ENCODE data around the gene OR5B2. TPM values are rescaled to one million over a fixed set of nuclear protein-coding genes. Genes with fewer than 3 reads are reported as not detected.
"Not testable (repeated sequence)": the region's sequence is repeated elsewhere in the genome, so short reads cannot be mapped to it uniquely, and the experiment has no call there.

The OR5B2 gene
- total and polyA plus RNA-seq, 2 donors (not counting 1 experiment from before 2014, with no cell fraction given): 0.03 TPM; not detected in 1

DNA sequence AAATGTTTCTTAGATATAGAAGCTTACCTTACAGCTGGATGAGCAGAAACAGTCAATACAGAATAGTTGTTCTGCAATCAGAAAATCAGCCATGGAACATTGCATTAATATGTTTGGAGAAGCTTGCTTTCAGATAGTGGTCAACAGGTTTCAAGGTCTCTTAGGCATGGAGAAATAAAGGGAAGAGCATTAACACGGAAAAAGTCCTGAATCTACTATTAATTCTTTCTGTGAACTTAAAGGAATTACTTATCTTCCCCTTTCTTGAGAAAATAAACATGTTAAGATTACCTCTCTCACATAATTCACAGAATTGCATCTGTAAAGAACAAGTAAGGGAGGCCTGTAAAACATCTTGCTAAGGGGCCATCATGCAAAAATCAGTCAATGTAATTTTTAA, 21.1 kb downstream of the OR5B2 start, which contains the start of gene OR5B3:
OR5B3 (minus strand) TSS at position 101 of the 400 bp plus-strand sequence. CDS start 3,465 bp downstream, outside the sequence.
- intact Hi-C loops (cut with micrococcal nuclease): no loop called here
- H3K4me3 ChIP-seq (ENCODE audit: control extremely low read depth in 1 of 5, extremely low read depth in 1 of 5, insufficient read depth in 1 of 5, low read depth in 2 of 5, low read length in 4 of 5): no peak within 1 kb of the TSS
- ATAC-seq (ENCODE audit: low read depth): no peak
- TF ChIP-seq EZH2 (IDR thresholded peaks at IDR 0.05; ENCODE audit: borderline replicate concordance, insufficient read depth, low read depth, low read length, poor library complexity, severe bottlenecking) (no peak), CTCF (IDR thresholded peaks at IDR 0.05) (no peak)
- Mint-ChIP-seq H3K27ac (no peak within 1 kb of the TSS), H3K27me3 (peaks cover 18% of the 10 kb centered on the region), H3K4me3 (no peak within 1 kb of the TSS), H3K4me1 (no peaks in the 10 kb centered on the region), H3K9me3 (ENCODE audit: insufficient read depth) (peaks cover 11% of the 10 kb centered on the region)
- no peaks in the 10 kb centered on the region for H3K79me2 ChIP-seq (ENCODE audit: control insufficient read depth, insufficient read depth, low read length)
- no peaks in the 10 kb centered on the region for H3K27me3 ChIP-seq (replicated peaks in 1 of 4; ENCODE audit: control extremely low read depth in 1 of 4, control insufficient read depth in 3 of 4, insufficient read depth in 4 of 4, low read length in 3 of 4)
- ChIA-PET CTCF (no interaction called here), POLR2A (no interaction called here)
- no CpG with 5 or more reads among the region's 1 CpG for WGBS (ENCODE audit: insufficient coverage)
- H3K36me3 ChIP-seq (replicated peaks in 1 of 2; ENCODE audit: control extremely low read depth in 1 of 2, control insufficient read depth in 1 of 2, extremely low read depth in 1 of 2, insufficient read depth in 2 of 2, low read length in 1 of 2): no peaks in the 10 kb centered on the region
- H4K20me1 ChIP-seq (ENCODE audit: control insufficient read depth, insufficient read depth, low read length, poor library complexity, severe bottlenecking): no peaks in the 10 kb centered on the region
- no peak within 1 kb of the TSS for H3K4me2 ChIP-seq (replicated peaks; ENCODE audit: low read depth, low read length, poor library complexity, severe bottlenecking)
- no peak within 1 kb of the TSS for H3K9ac ChIP-seq (ENCODE audit: low read length)
- H3K27ac ChIP-seq (ENCODE audit: low read length in 2 of 2): no peak within 1 kb of the TSS
- H3K9me3 ChIP-seq (ENCODE audit: control extremely low read depth in 1 of 3, control insufficient read depth in 2 of 3, insufficient read depth in 1 of 3, low read length in 2 of 3): peaks cover 0 to 13% (median 8%) of the 10 kb centered on the region in 3 donors
- no peak within 1 kb of the TSS for H2AFZ ChIP-seq (ENCODE audit: insufficient read depth, low read depth, low read length, poor library complexity, severe bottlenecking)
- H3K4me1 ChIP-seq (ENCODE audit: control insufficient read depth in 2 of 2, insufficient read depth in 2 of 2, low read length in 2 of 2): no peaks in the 10 kb centered on the region
- no peak for DNase-seq

DNA sequence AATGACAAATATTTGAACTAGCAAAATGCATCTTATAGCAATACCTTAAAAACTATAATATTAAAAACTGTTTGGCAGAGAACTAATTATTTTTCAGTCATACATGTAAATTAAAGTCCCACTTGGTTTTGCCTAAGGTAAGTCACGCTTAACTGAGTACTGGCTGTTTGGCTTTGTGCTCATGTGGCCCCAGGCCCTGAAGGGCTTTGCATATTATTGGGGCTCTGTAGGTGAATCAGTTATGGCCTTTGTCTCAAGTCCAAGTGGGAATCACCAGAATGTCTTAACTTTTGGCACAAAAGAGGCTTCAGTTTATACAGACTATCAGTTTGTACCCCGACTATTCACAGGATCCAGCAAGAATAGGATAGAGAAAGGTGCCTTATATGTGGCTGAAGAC, 28.3 kb downstream of the OR5B2 start:
- H3K4me3 Mint-ChIP-seq; intact Hi-C loops (cut with micrococcal nuclease); H3K27ac Mint-ChIP-seq; H3K36me3 ChIP-seq (replicated peaks in 1 of 2; ENCODE audit: control extremely low read depth in 1 of 2, control insufficient read depth in 1 of 2, extremely low read depth in 1 of 2, insufficient read depth in 2 of 2, low read length in 1 of 2); H3K79me2 ChIP-seq (ENCODE audit: control insufficient read depth, insufficient read depth, low read length); H3K9ac ChIP-seq (ENCODE audit: low read length); DNase-seq; H3K4me3 ChIP-seq (ENCODE audit: control extremely low read depth in 1 of 5, extremely low read depth in 1 of 5, insufficient read depth in 1 of 5, low read depth in 2 of 5, low read length in 4 of 5); H3K9me3 Mint-ChIP-seq (ENCODE audit: insufficient read depth); H3K27me3 ChIP-seq (replicated peaks in 1 of 4; ENCODE audit: control extremely low read depth in 1 of 4, control insufficient read depth in 3 of 4, insufficient read depth in 4 of 4, low read length in 3 of 4); ATAC-seq (ENCODE audit: low read depth); H4K20me1 ChIP-seq (ENCODE audit: control insufficient read depth, insufficient read depth, low read length, poor library complexity, severe bottlenecking); H3K9me3 ChIP-seq (ENCODE audit: control extremely low read depth in 1 of 3, control insufficient read depth in 2 of 3, insufficient read depth in 1 of 3, low read length in 2 of 3); H3K4me1 Mint-ChIP-seq; H3K27ac ChIP-seq (ENCODE audit: low read length in 2 of 2); H3K4me1 ChIP-seq (ENCODE audit: control insufficient read depth in 2 of 2, insufficient read depth in 2 of 2, low read length in 2 of 2); H2AFZ ChIP-seq (ENCODE audit: insufficient read depth, low read depth, low read length, poor library complexity, severe bottlenecking); H3K27me3 Mint-ChIP-seq; POLR2A ChIA-PET; CTCF ChIA-PET; H3K4me2 ChIP-seq (replicated peaks; ENCODE audit: low read depth, low read length, poor library complexity, severe bottlenecking): not testable (repeated sequence)
- no CpG with 5 or more reads among the region's 2 CpGs for WGBS (ENCODE audit: insufficient coverage)
